ENCODE measurements around the gene RIN2. TPM values are rescaled to one million over a fixed set of nuclear protein-coding genes. Genes with fewer than 3 reads are reported as not detected.
A peak's percentile ranks its signal among the peaks of the same experiment; 100 is the strongest.

The RIN2 gene
- total RNA-seq, 1 donor from 2014 or later = 57.5 TPM

DNA sequence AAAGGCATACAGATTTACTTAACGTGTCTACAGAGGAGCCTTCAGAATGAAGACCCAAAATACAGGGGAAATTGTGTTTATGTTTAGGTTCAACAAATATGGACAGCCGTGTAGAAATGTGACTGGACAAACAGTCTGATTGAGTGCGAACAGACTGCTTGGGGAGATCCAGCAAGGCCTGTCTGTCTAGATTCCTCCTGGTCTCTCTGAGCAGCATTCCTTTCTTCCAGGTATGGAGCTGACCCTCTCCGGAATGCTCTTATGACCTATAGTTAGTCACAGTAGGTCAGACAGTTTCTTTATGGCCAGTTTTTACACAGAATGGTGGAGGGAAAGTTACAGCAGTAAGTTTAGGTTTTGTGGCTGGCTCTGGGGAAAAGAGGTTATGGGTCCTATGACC, 9.0 kb downstream of the RIN2 start:
- Mint-ChIP-seq H3K9me3 (ENCODE audit: unreplicated experiment) (no peaks in the 10 kb centered on the region), H3K4me3 (ENCODE audit: unreplicated experiment) (no peak overlapping the region), H3K36me3 (ENCODE audit: low read depth, unreplicated experiment) (peaks cover 2% of the 10 kb centered on the region), H3K27me3 (ENCODE audit: unreplicated experiment) (peaks cover 4% of the 10 kb centered on the region), H3K27ac (ENCODE audit: unreplicated experiment) (peak overlapping the region; percentile 11), H3K4me1 (ENCODE audit: unreplicated experiment) (peaks cover 29% of the 10 kb centered on the region)
- DNase-seq (ENCODE audit: low spot score) = no peak
- TF ChIP-seq, protein P1, sequence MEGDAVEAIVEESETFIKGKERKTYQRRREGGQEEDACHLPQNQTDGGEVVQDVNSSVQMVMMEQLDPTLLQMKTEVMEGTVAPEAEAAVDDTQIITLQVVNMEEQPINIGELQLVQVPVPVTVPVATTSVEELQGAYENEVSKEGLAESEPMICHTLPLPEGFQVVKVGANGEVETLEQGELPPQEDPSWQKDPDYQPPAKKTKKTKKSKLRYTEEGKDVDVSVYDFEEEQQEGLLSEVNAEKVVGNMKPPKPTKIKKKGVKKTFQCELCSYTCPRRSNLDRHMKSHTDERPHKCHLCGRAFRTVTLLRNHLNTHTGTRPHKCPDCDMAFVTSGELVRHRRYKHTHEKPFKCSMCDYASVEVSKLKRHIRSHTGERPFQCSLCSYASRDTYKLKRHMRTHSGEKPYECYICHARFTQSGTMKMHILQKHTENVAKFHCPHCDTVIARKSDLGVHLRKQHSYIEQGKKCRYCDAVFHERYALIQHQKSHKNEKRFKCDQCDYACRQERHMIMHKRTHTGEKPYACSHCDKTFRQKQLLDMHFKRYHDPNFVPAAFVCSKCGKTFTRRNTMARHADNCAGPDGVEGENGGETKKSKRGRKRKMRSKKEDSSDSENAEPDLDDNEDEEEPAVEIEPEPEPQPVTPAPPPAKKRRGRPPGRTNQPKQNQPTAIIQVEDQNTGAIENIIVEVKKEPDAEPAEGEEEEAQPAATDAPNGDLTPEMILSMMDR (IDR thresholded peaks at IDR 0.05; ENCODE audit: unreplicated experiment) = no peak

DNA sequence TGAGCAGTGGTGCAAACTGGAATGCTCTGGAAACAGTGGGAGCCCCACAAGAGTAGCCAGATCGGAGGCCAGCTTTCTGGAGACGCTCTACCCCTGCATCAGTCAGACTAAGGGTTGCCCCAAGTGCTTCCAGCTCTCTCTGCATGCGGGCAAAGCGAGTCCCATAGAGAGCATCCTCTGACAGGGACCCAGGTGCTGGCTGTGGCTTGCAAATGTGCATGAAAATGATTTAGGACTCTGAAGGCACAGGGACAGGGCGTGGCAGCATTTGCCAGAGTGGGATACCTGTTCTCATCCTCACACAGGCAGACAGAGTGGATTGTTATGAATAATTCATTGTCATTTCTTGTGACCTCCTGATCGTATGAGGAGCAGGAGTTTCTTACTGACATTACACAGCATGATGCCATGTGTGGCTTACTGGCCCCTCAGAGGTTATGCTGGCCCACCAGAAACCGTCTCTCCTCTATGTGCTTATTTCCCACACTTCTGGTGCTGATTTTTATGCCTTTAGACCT, 10.3 kb downstream of the RIN2 start:
- H3K4me1 Mint-ChIP-seq (ENCODE audit: unreplicated experiment) = peaks cover 27% of the 10 kb centered on the region
- H3K36me3 Mint-ChIP-seq (ENCODE audit: low read depth, unreplicated experiment) = peaks cover 5% of the 10 kb centered on the region
- H3K9me3 Mint-ChIP-seq (ENCODE audit: unreplicated experiment) = no peaks in the 10 kb centered on the region
- TF ChIP-seq, protein P1 (IDR thresholded peaks at IDR 0.05; ENCODE audit: unreplicated experiment) = no peak
- no peak overlapping the region for H3K4me3 Mint-ChIP-seq (ENCODE audit: unreplicated experiment)
- DNase-seq (ENCODE audit: low spot score) = no peak
- H3K27me3 Mint-ChIP-seq (ENCODE audit: unreplicated experiment) = peaks cover 4% of the 10 kb centered on the region
- H3K27ac Mint-ChIP-seq (ENCODE audit: unreplicated experiment) = no peak overlapping the region

DNA sequence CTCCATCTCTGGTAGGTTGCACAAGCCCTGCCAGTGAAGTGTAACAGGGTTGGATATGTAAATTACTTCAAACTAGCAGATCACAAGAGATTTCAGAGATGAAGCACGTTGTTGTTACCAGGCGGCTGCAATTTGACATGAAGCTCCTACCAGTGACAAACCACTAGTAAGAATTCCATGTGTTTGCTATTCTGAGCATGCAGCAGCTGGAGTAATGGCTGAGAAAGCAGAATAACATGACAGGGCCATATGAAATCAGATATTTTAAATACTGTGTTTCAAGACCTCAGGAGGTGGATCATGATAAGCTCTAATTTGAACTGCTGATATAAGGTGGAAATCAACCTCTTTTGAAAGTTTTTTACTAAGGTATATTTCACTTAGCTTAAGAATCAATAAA, 11.4 kb downstream of the RIN2 start:
- H3K9me3 Mint-ChIP-seq (ENCODE audit: unreplicated experiment) = no peaks in the 10 kb centered on the region
- peaks cover 4% of the 10 kb centered on the region for H3K27me3 Mint-ChIP-seq (ENCODE audit: unreplicated experiment)
- peaks cover 5% of the 10 kb centered on the region for H3K36me3 Mint-ChIP-seq (ENCODE audit: low read depth, unreplicated experiment)
- H3K4me3 Mint-ChIP-seq (ENCODE audit: unreplicated experiment) = no peak overlapping the region
- H3K27ac Mint-ChIP-seq (ENCODE audit: unreplicated experiment) = no peak overlapping the region
- H3K4me1 Mint-ChIP-seq (ENCODE audit: unreplicated experiment) = peaks cover 27% of the 10 kb centered on the region
- no peak for DNase-seq (ENCODE audit: low spot score)
- TF ChIP-seq, protein P1 (IDR thresholded peaks at IDR 0.05; ENCODE audit: unreplicated experiment) = no peak

DNA sequence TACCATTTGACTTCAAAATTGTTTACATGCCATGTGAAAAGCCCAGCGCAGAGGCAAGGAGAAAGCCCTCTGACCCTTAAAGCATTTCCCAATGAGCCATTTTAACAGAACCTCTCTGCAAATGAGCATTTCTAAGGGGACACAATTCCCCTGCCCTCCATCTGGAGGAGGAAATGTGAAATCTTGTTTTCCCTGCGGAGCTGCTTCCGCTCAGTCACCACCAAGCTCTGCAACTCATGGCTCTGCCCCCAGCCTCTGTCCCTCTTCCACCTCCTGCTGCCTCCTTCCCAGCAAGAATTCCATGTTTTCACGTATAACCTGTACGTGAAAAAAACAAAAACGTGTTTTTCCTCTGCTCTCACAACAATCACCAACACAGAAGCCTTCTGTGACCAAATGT, 12.3 kb downstream of the RIN2 start:
- H3K27me3 Mint-ChIP-seq (ENCODE audit: unreplicated experiment) = peaks cover 4% of the 10 kb centered on the region
- H3K36me3 Mint-ChIP-seq (ENCODE audit: low read depth, unreplicated experiment) = peaks cover 5% of the 10 kb centered on the region
- no peak overlapping the region for H3K4me3 Mint-ChIP-seq (ENCODE audit: unreplicated experiment)
- peak overlapping the region; percentile 19 for H3K27ac Mint-ChIP-seq (ENCODE audit: unreplicated experiment)
- peaks cover 27% of the 10 kb centered on the region for H3K4me1 Mint-ChIP-seq (ENCODE audit: unreplicated experiment)
- no peak for DNase-seq (ENCODE audit: low spot score)
- H3K9me3 Mint-ChIP-seq (ENCODE audit: unreplicated experiment) = no peaks in the 10 kb centered on the region
- TF ChIP-seq, protein P1 (IDR thresholded peaks at IDR 0.05; ENCODE audit: unreplicated experiment) = no peak

DNA sequence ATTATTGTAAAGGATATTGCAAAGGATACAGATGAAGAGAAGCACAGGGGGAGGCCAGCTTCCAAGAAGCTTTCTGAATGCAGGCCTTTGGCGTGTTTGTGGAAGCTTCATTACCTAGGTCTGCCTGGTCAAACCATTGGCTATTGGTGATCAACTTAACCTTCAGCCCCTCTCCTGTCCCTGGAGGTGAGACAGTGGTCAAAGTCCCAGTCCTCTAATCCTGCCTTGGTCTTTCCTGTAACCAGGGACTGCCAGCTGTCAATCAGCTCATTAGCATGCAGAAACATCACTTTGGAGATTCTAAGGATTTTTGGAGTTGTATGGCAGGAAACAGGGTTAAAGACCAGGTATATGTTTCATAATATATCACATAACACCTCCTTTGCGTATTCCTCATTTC, 13.0 kb downstream of the RIN2 start:
- TF ChIP-seq, protein P1 (IDR thresholded peaks at IDR 0.05; ENCODE audit: unreplicated experiment) = no peak
- Mint-ChIP-seq H3K4me3 (ENCODE audit: unreplicated experiment) (peak overlapping the region; percentile 35), H3K27ac (ENCODE audit: unreplicated experiment) (no peak overlapping the region), H3K36me3 (ENCODE audit: low read depth, unreplicated experiment) (peaks cover 5% of the 10 kb centered on the region), H3K27me3 (ENCODE audit: unreplicated experiment) (peaks cover 4% of the 10 kb centered on the region), H3K9me3 (ENCODE audit: unreplicated experiment) (no peaks in the 10 kb centered on the region), H3K4me1 (ENCODE audit: unreplicated experiment) (peaks cover 27% of the 10 kb centered on the region)
- no peak for DNase-seq (ENCODE audit: low spot score)
